Measurements from ENCODE around the gene PSMD2. TPM values are rescaled to one million over a fixed set of nuclear protein-coding genes. Genes with fewer than 3 reads are reported as not detected.

PSMD2 gene
- total RNA-seq, 1 donor from 2014 or later, result 269 TPM

DNA sequence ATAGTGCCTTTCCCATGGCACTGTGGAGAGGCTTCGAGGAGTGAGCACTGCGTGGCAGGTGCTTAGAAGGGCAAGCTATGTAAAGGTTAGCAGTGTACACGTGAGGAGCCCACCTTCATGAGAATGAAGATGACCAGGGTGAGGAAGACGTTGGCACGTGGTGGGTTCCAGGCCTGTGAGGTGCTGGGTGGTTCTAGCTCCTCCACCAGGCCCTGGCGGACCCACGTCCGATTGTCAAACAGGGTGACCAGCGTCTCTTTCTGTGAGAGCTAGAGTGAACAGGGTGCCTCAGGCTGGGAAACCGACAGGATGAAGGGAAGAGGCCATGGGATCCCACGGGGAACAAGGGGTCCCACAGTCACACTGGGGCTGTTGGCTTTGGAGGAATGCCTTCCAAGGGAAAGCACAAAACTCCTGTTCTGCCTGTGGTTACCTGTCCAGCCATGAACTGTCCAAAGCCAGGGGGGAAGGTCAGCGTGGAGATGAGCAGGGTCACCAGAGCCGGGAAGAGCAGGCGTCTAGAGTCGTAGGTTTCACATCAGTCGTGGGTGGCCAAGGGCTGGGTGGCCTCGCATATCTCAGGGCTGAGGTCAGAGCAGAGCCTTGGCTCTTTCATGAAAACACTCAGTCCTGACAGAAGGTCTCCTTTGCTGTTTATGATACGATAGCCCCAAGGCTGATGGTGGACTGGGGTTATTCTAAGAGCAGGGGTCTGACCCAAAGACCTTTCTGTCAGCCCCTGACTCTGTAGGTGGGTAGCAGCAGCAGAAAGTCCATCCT is 56.4 kb downstream of the PSMD2 start:
- no peaks in the 10 kb centered on the region for H3K9me3 Mint-ChIP-seq (ENCODE audit: low read depth)
- peaks cover 19% of the 10 kb centered on the region for H3K4me1 Mint-ChIP-seq (ENCODE audit: low read depth)
- no peak overlapping the region for H3K27ac Mint-ChIP-seq
- H3K27me3 Mint-ChIP-seq, result peaks cover 20% of the 10 kb centered on the region
- no peak overlapping the region for H3K4me3 Mint-ChIP-seq (ENCODE audit: low read depth)
- no peak for DNase-seq (ENCODE audit: low spot score, unreplicated experiment)
- H3K36me3 Mint-ChIP-seq (ENCODE audit: insufficient read depth), result peaks cover 21% of the 10 kb centered on the region
- TF ChIP-seq, protein P1, sequence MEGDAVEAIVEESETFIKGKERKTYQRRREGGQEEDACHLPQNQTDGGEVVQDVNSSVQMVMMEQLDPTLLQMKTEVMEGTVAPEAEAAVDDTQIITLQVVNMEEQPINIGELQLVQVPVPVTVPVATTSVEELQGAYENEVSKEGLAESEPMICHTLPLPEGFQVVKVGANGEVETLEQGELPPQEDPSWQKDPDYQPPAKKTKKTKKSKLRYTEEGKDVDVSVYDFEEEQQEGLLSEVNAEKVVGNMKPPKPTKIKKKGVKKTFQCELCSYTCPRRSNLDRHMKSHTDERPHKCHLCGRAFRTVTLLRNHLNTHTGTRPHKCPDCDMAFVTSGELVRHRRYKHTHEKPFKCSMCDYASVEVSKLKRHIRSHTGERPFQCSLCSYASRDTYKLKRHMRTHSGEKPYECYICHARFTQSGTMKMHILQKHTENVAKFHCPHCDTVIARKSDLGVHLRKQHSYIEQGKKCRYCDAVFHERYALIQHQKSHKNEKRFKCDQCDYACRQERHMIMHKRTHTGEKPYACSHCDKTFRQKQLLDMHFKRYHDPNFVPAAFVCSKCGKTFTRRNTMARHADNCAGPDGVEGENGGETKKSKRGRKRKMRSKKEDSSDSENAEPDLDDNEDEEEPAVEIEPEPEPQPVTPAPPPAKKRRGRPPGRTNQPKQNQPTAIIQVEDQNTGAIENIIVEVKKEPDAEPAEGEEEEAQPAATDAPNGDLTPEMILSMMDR (IDR thresholded peaks at IDR 0.05; ENCODE audit: unreplicated experiment), result no peak

DNA sequence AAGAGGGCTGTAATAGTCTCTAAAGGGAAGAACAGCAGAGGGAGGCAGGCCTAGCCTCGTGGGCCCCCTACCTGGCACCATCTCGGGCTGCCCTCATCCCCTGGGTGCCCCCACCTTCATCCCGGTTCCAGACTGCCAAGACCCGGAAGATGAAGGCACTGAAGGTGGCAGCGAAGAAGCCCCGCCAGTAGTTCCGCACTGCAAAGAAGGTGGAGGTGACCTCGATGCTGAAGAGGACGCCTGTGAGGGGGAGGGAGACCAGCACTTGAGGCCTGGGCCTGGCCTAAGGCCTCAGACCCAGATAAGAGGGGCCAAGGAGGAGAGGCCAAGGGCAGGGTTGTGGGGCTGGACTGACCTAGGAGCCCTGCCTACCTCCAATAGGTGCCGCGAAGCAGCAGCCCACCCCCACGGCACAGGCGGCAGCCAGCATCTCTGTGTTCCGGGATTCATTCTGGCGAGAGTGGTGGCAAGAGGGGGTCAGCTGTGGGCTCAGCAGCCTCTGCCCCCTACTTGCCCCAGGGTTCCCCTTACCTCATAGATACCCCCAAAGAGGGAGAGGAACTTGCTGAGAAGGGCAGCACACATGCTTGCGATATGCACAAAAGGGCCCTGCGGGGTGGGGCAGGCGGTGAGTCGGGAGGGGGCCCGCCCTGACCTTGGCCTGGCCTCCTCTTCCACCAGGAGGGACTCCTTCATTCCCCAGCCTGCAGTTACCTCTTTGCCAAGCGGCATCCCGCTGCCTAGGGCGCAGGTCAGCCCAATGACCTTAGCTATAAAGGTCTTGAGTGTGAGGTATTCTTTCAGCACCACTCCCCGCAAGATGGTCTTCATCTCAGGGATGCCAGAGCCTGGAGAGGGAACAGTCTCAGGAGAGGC is 58.4 kb downstream of the PSMD2 start:
- Mint-ChIP-seq H3K4me1 (ENCODE audit: low read depth) (peaks cover 14% of the 10 kb centered on the region), H3K27ac (no peak overlapping the region), H3K36me3 (ENCODE audit: insufficient read depth) (peaks cover 9% of the 10 kb centered on the region), H3K27me3 (peaks cover 6% of the 10 kb centered on the region), H3K9me3 (ENCODE audit: low read depth) (no peaks in the 10 kb centered on the region), H3K4me3 (ENCODE audit: low read depth) (no peak overlapping the region)
- no peak for DNase-seq (ENCODE audit: low spot score, unreplicated experiment)
- TF ChIP-seq, protein P1 (IDR thresholded peaks at IDR 0.05; ENCODE audit: unreplicated experiment), result no peak

DNA sequence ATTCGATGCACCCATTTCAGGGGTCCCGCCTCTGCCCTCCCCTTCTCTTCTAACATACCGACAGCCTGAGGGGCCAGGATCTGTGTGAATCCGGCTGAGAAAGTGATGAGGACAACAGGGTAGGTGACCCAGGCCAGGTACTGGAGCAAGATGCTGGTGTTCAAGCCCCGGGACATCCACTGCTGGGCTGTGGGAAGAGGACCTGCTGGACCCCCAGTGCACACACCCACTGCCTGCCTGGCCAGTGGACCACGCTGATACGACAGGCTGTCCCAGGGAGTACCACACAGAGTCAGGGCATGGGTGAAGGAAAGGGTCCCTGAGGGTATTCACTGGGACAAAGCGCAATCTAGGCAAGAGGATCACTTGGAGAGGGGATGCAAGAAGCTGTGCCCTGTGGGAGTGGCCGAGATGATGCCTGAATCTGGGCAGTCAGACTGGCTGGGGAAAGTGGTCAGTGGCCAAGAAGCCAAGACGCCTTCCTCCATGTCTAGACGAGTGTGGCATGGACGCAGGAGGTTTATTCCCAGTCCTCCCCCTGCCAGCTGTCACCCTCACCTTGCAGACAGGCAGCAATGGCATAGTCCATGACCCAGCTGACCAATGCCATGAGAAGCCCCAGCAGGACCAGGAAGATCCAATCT is 59.2 kb downstream of the PSMD2 start:
- no peak overlapping the region for H3K4me3 Mint-ChIP-seq (ENCODE audit: low read depth)
- TF ChIP-seq, protein P1 (IDR thresholded peaks at IDR 0.05; ENCODE audit: unreplicated experiment), result no peak
- peaks cover 9% of the 10 kb centered on the region for H3K36me3 Mint-ChIP-seq (ENCODE audit: insufficient read depth)
- H3K4me1 Mint-ChIP-seq (ENCODE audit: low read depth), result peaks cover 14% of the 10 kb centered on the region
- no peak for DNase-seq (ENCODE audit: low spot score, unreplicated experiment)
- H3K27me3 Mint-ChIP-seq, result peaks cover 5% of the 10 kb centered on the region
- no peaks in the 10 kb centered on the region for H3K9me3 Mint-ChIP-seq (ENCODE audit: low read depth)
- no peak overlapping the region for H3K27ac Mint-ChIP-seq

Other genes with a start within 250 kb of the PSMD2 start
- gene HTR3C, start 246.2 kb upstream of the PSMD2 start, total RNA-seq, result not detected in 2 replicates
- not detected in 2 replicates for gene HTR3E, start 202.2 kb upstream of the PSMD2 start, total RNA-seq
- gene EIF2B5, start 163.9 kb upstream of the PSMD2 start, total RNA-seq, result 45.4 and 45.7 TPM in 2 replicates
- 112 and 118 TPM in 2 replicates for gene DVL3, start 143.9 kb upstream of the PSMD2 start, total RNA-seq
- gene AP2M1, start 124.4 kb upstream of the PSMD2 start, total RNA-seq, result 213 and 223 TPM in 2 replicates
- gene ABCF3, start 113.0 kb upstream of the PSMD2 start, total RNA-seq, result 60.8 and 65.9 TPM in 2 replicates
- 67.9 and 71.5 TPM in 2 replicates for gene VWA5B2, start 69.7 kb upstream of the PSMD2 start, total RNA-seq
- 34.5 and 35.3 TPM in 2 replicates for gene ALG3, start 50.3 kb upstream of the PSMD2 start, total RNA-seq
- 3.9 and 4.5 TPM in 2 replicates for gene EEF1AKMT4, start 49.6 kb upstream of the PSMD2 start, total RNA-seq
- gene CAMK2N2, start 37.7 kb upstream of the PSMD2 start, total RNA-seq, result 1.3 and 1.4 TPM in 2 replicates
- gene ECE2, start 23.2 kb upstream of the PSMD2 start, total RNA-seq, result not detected in 2 replicates
- gene EIF4G1, start 15.4 kb downstream of the PSMD2 start, total RNA-seq, result 333 and 341 TPM in 2 replicates
- 15.4 and 17.3 TPM in 2 replicates for gene FAM131A, start 38.4 kb downstream of the PSMD2 start, total RNA-seq
- gene CLCN2, start 62.4 kb downstream of the PSMD2 start, total RNA-seq, result 21.9 and 22.4 TPM in 2 replicates
- gene POLR2H, start 62.5 kb downstream of the PSMD2 start, total RNA-seq, result 89.3 and 90.5 TPM in 2 replicates
- gene THPO, start 79.0 kb downstream of the PSMD2 start, total RNA-seq, result 6.2 and 7.1 TPM in 2 replicates
- gene CHRD, start 80.8 kb downstream of the PSMD2 start, total RNA-seq, result 10.2 and 13.0 TPM in 2 replicates